Left cardiac atrium (tissue), 2 donors: ENCODE data around the gene TRMT2A. TPM values are rescaled to one million over a fixed set of nuclear protein-coding genes. Genes with fewer than 3 reads are reported as not detected.

Experiments
- microRNA-seq, 2 donors: library from miRNA; unstranded; fragments of <30 nt; microRNA quantifications; one replicate each; pipeline ENCODE4 v1.2.0, GENCODE V29; 2020
- total RNA-seq, 2 donors: library from RNA; stranded (reverse); fragmentation: NEBNext Ultra II Directional; extraction: Animal tissue kit (Norgen Biotek cat#: 25700); gene quantifications; one replicate each; pipeline ENCODE4 v1.2.1, GENCODE V29; 2021
- donor health status: DM: no; HTN: yes; CAD: no; lungs with severe emphysema.
- donor health status: DM: yes; HTN: yes; CAD: no.

The TRMT2A gene
- total RNA-seq, 2 donors from 2014 or later: 26.7 to 29.3 TPM

Small RNA genes lying within 50 kb of the gene (microRNA-seq; reads per million reads assigned to microRNA genes)
- gene MIR6816: 0 reads per million in 2 donors

Other genes with a start within 250 kb of the TRMT2A start
- gene COMT, start 175.5 kb downstream of the TRMT2A start, total RNA-seq: 100 to 1,000 TPM; 101 to 103 TPM
- gene TXNRD2, start 175.4 kb downstream of the TRMT2A start, total RNA-seq: 10 to 100 TPM; 22.7 to 29.6 TPM
- 10 to 100 TPM; 12.5 to 13.4 TPM for gene ARVCF, start 100.4 kb downstream of the TRMT2A start, total RNA-seq
- 10 to 100 TPM; 55.0 to 80.0 TPM for gene TANGO2, start 96.1 kb downstream of the TRMT2A start, total RNA-seq
- gene DGCR8, start 37.0 kb downstream of the TRMT2A start, total RNA-seq: 10 to 100 TPM; 13.3 to 19.9 TPM
- gene RANBP1, start 1.1 kb downstream of the TRMT2A start, total RNA-seq: 10 to 100 TPM; 38.3 to 50.4 TPM
- gene ZDHHC8, start 14.6 kb upstream of the TRMT2A start, total RNA-seq: 10 to 100 TPM; 48.3 to 48.9 TPM
- under 1 TPM; 0.44 to 0.62 TPM for gene CCDC188, start 33.8 kb upstream of the TRMT2A start, total RNA-seq
- gene RTN4R, start 151.1 kb upstream of the TRMT2A start, total RNA-seq: 1 to 10 TPM; 1.4 to 1.8 TPM
- gene DGCR6L, start 202.8 kb upstream of the TRMT2A start, total RNA-seq: 10 to 100 TPM; 35.1 to 41.3 TPM